Sigmoid colon (tissue), 7 donors: ENCODE measurements around the gene SOX6. TPM values are rescaled to one million over a fixed set of nuclear protein-coding genes. Genes with fewer than 3 reads are reported as not detected.
A peak's percentile ranks its signal among the peaks of the same experiment; 100 is the strongest.

Experiments used
- DNase-seq: peaks from one replicate; pipeline ENCODE4 v3.0.0-alpha.2; 2019
- H3K27ac ChIP-seq, 4 donors: fragments of 200-600 bp; sonication (generic); one replicate each; pipeline ENCODE4 v1.5.1; 2016 to 2019; ENCODE audit warnings: mild to moderate bottlenecking in 1 of 4
- H3K27me3 ChIP-seq, 3 donors: fragments of 200-600 bp; sonication (generic); one replicate each; pipeline ENCODE4 v1.5.1; 2019; ENCODE audit warnings: mild to moderate bottlenecking in 1 of 3
- H3K36me3 ChIP-seq, 4 donors: fragments of 200-600 bp; sonication (generic); one replicate each; pipeline ENCODE4 v1.5.1; 2016 to 2019
- H3K4me1 ChIP-seq, 4 donors: fragments of 200-600 bp; sonication (generic); one replicate each; pipeline ENCODE4 v1.5.1; 2017 to 2019
- H3K4me3 ChIP-seq, 4 donors: fragments of 200-600 bp; sonication (generic); one replicate each; pipeline ENCODE4 v1.5.1; 2017 to 2019; ENCODE audit warnings: mild to moderate bottlenecking in 2 of 4, moderate library complexity in 1 of 4
- H3K9me3 ChIP-seq, 4 donors: fragments of 200-600 bp in 3 of 4; sonication (generic) in 3 of 4; one replicate each; pipeline versions ENCODE4 v1.5.1 to v1.6.1; 2013 to 2019
- EP300 ChIP-seq, 4 donors: sonication (generic); formaldehyde crosslinking; IDR thresholded peaks; one replicate each; pipeline ENCODE4 v1.6.1; 2017; ENCODE audit warnings: antibody characterized with exemption in 4 of 4
- POLR2A ChIP-seq, 2 donors: fragments of 450-650 bp; IDR thresholded peaks; one replicate each; pipeline ENCODE4 v1.6.1; 2016; ENCODE audit warnings: antibody characterized with exemption in 2 of 2, mild to moderate bottlenecking in 2 of 2, moderate library complexity in 2 of 2
- POLR2AphosphoS5 ChIP-seq, 4 donors: sonication (generic); formaldehyde crosslinking; IDR thresholded peaks; one replicate each; pipeline ENCODE4 v1.6.1; 2017; ENCODE audit warnings: antibody characterized with exemption in 4 of 4
- WGBS, 2 donors: extraction: QIAGEN DNeasy Blood & Tissue Kit; methylation state at CpG; one replicate each; pipeline ENCODE4 v1.1.7; 2013; 5-methylcytosine and 5-hydroxymethylcytosine counted together
- intact Hi-C: fragments of 100-400 bp; cut with DNase I; formaldehyde crosslinking; loops from one replicate; pipeline ENCODE4 v1.15.1; 2023
- polyA plus RNA-seq, 3 donors: library from polyadenylated mRNA; stranded (reverse); fragments of 200-250 nt; gene quantifications; one replicate each; pipeline ENCODE4 v1.2.3, GENCODE V29; 2013
- total RNA-seq, 4 donors: library from RNA; depleted of rRNA; stranded (reverse); fragments of >200 nt; gene quantifications; one replicate each; pipeline ENCODE4 v1.1.0, GENCODE V29; 2016
- TF ChIP-seq, protein P1 (sequence below), 4 experiments: fragments of 450-650 bp in 3 of 4; fragments of 200-600 bp in 1 of 4; IDR thresholded peaks; one replicate each; pipeline ENCODE4 v1.5.1; 2016 to 2019; ENCODE audit warnings: antibody characterized with exemption in 4 of 4, mild to moderate bottlenecking in 3 of 4, moderate library complexity in 2 of 4
- donor health status: healthy with polysubstance abuse.
- donor health status: Bipolar disorder and iron deficiency.
- donor health status: healthy.

Gene SOX6
- total and polyA plus RNA-seq, 7 donors = 0.46 to 6.1 (median 1.7) TPM

DNA sequence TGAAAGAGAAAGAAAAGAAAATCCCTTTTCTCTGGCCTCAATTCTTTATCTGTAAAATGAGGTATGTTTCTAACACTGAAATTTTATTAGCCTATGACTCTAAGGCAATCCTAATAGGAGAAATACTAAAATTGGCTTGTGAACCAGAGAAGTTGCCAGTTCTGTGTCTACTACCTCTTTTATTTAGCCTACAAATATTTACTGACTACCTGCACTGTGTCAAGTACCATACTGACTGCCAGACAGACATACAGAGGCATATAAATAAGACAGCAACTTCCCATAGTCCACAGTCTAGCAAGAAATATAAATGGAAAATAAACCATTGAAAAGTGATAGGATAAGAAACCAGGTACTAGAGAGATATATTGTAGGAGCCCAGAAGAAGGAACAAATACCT is 2.4 kb upstream of the SOX6 start:
- peak in 2 of 4 donors; percentile 17 to 50 for TF ChIP-seq POLR2AphosphoS5 (IDR thresholded peaks at IDR 0.05)
- TF ChIP-seq, protein P1, sequence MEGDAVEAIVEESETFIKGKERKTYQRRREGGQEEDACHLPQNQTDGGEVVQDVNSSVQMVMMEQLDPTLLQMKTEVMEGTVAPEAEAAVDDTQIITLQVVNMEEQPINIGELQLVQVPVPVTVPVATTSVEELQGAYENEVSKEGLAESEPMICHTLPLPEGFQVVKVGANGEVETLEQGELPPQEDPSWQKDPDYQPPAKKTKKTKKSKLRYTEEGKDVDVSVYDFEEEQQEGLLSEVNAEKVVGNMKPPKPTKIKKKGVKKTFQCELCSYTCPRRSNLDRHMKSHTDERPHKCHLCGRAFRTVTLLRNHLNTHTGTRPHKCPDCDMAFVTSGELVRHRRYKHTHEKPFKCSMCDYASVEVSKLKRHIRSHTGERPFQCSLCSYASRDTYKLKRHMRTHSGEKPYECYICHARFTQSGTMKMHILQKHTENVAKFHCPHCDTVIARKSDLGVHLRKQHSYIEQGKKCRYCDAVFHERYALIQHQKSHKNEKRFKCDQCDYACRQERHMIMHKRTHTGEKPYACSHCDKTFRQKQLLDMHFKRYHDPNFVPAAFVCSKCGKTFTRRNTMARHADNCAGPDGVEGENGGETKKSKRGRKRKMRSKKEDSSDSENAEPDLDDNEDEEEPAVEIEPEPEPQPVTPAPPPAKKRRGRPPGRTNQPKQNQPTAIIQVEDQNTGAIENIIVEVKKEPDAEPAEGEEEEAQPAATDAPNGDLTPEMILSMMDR (IDR thresholded peaks at IDR 0.05) = no peak
- TF ChIP-seq POLR2A (IDR thresholded peaks at IDR 0.05) = no peak
- no peaks in the 10 kb centered on the region for H3K27me3 ChIP-seq
- no peaks in the 10 kb centered on the region for H3K36me3 ChIP-seq
- no peak overlapping the region for H3K27ac ChIP-seq
- no peaks in the 10 kb centered on the region for H3K9me3 ChIP-seq
- no peak for DNase-seq
- intact Hi-C loops = no loop called here
- H3K4me3 ChIP-seq = no peak overlapping the region
- H3K4me1 ChIP-seq = peaks cover 0 to 37% (median 35%) of the 10 kb centered on the region in 4 donors

DNA sequence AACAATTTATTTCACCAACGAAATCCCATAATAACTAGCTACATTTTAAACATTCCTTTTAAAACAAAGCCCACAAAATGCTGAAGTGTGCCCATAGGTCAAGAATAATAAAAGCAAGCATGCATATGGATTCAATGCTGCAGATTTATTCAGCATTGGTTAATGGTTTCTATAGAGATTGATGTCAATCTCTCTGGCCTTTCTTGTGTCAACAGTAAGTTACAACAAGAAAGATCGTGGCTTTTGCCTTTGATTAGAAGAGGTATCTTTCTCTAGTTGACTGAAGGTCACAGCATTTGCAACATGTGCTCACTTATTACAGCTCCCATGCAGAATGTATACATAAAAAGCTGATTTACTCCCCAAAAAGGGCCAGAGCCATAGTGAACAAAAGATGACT is 1.4 kb upstream of the SOX6 start:
- intact Hi-C loops = no loop called here
- H3K4me1 ChIP-seq = peaks cover 0 to 37% (median 35%) of the 10 kb centered on the region in 4 donors
- TF ChIP-seq, protein P1 (IDR thresholded peaks at IDR 0.05) = no peak
- TF ChIP-seq POLR2AphosphoS5 (IDR thresholded peaks at IDR 0.05) = no peak
- TF ChIP-seq EP300 (IDR thresholded peaks at IDR 0.05) = no peak
- no peak for DNase-seq
- no peaks in the 10 kb centered on the region for H3K27me3 ChIP-seq
- H3K27ac ChIP-seq = no peak overlapping the region
- WGBS, 2 donors = 25 to 52% methylated on average over 2 of the region's 2 CpGs
- no peaks in the 10 kb centered on the region for H3K9me3 ChIP-seq
- no peak overlapping the region for H3K4me3 ChIP-seq
- H3K36me3 ChIP-seq = no peaks in the 10 kb centered on the region

DNA sequence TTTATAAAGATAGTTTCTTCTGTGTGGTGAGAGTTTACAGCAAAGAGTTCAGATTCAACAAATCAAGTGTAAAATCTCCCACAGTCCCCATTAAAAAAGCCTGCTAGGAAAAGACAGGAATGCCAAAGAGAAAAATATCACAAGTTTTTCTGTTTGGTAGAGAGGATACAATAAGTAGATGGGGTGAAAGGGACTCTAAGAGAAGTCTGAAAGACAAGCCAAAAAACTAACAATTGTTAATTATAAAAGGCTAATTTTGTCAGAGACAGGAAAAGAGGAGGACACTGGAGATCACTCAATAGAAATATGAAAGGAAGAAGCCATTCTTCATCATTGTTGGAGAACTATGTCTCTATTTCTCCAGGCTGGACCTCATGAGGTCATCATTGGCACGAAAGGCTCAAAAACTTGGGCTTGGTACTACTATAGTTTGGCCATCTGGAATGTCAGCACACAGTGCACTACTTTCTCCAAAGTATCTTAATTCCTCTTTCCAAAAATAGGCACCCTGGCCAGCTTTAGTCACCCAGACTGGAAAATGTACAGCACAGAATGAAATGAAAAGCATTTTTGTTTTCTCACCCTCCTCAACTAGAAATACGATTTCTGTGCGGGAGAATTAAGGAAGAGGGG is 531 bp upstream of the SOX6 start:
- peak overlapping the region in 2 of 4 donors; percentile 16 to 17 for H3K27ac ChIP-seq
- DNase-seq = no peak

DNA sequence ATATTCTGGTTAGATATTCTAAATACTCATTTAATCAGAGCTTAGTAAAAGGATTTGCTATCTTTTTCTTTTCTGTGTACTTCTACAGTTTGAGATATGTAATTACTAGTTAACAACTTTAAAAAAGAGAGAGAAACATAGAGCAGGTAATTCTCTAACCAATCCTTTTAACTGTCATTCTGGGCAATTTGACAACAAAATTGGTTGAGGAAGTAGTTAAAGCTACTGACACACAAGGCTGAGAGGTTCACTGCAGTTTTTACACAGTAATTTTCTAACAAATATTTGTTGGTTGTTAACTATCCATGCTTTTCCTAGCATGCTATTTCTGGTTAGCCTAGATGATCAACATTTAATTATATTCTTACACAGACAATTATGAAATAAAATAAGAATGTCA is 3.6 kb downstream of the SOX6 start:
- intact Hi-C loops = no loop called here
- no peak overlapping the region for H3K4me3 ChIP-seq
- no peak overlapping the region for H3K27ac ChIP-seq
- peaks cover 0 to 23% (median 22%) of the 10 kb centered on the region in 4 donors for H3K4me1 ChIP-seq
- H3K27me3 ChIP-seq = no peaks in the 10 kb centered on the region
- no peak for TF ChIP-seq POLR2AphosphoS5 (IDR thresholded peaks at IDR 0.05)
- no peak for DNase-seq
- no peaks in the 10 kb centered on the region for H3K9me3 ChIP-seq
- no peaks in the 10 kb centered on the region for H3K36me3 ChIP-seq

More for the DNA sequence above, 531 bp upstream of the SOX6 start:
- intact Hi-C loops = no loop called here
- no peaks in the 10 kb centered on the region for H3K27me3 ChIP-seq
- H3K4me1 ChIP-seq = peaks cover 0 to 37% (median 35%) of the 10 kb centered on the region in 4 donors
- no peaks in the 10 kb centered on the region for H3K36me3 ChIP-seq
- no peak overlapping the region for H3K4me3 ChIP-seq
- TF ChIP-seq, protein P1 (IDR thresholded peaks at IDR 0.05) = no peak
- TF ChIP-seq POLR2AphosphoS5 (IDR thresholded peaks at IDR 0.05) (no peak), EP300 (IDR thresholded peaks at IDR 0.05) (no peak), POLR2A (IDR thresholded peaks at IDR 0.05) (no peak)
- WGBS, 2 donors = 76 to 88% methylated on average over 3 of the region's 3 CpGs
- H3K9me3 ChIP-seq = no peaks in the 10 kb centered on the region

DNA sequence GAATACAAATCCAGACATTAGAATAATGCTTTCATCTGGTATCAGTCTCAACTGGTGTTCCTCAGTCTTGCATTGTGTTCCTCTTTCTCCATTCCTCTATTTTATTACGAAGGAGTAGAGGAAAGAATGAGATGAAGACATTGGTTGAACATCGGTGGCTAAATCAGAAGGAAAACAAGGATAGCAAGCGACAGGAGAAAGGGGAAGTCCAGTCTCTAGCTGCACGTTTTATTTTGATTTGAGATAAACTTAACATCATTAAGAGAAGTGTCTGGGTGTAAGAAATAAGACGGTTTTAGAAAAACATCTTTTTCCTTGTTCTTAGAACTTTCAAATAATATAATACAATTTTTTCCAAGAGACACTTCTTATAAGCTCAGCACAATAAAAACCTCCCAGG is 6.2 kb downstream of the SOX6 start:
- Histone ChIP-seq H3K27me3 (no peaks in the 10 kb centered on the region), H3K4me1 (no peaks in the 10 kb centered on the region), H3K27ac (no peak overlapping the region), H3K9me3 (no peaks in the 10 kb centered on the region), H3K36me3 (no peaks in the 10 kb centered on the region), H3K4me3 (no peak overlapping the region)
- intact Hi-C loops = no loop called here
- no peak for DNase-seq
- 47 to 87% methylated on average over 5 of the region's 5 CpGs for WGBS, 2 donors
- no peak for TF ChIP-seq POLR2AphosphoS5 (IDR thresholded peaks at IDR 0.05)
- no peak for TF ChIP-seq POLR2A (IDR thresholded peaks at IDR 0.05)
- TF ChIP-seq EP300 (IDR thresholded peaks at IDR 0.05) = no peak
- TF ChIP-seq, protein P1 (IDR thresholded peaks at IDR 0.05) = no peak
